WERI-Rb-1 (cell line): ENCODE measurements around the gene MKRN1.

Source experiments
- DNase-seq: peaks from one replicate; pipeline ENCODE4 v3.0.0-alpha.2; 2020
- H3K27ac ChIP-seq: fragments of 250-450 bp; sonication (Bioruptor Pico); 2 replicates; pipeline ENCODE4 v1.5.1; 2020; ENCODE audit warnings: mild to moderate bottlenecking, moderate library complexity
- H3K27me3 ChIP-seq: fragments of 250-450 bp; sonication (Bioruptor Pico); 2 replicates; pipeline ENCODE4 v1.5.1; 2021; ENCODE audit warnings: mild to moderate bottlenecking, low read depth, moderate library complexity; ENCODE audit not compliant: insufficient read depth, severe bottlenecking
- H3K36me3 ChIP-seq: fragments of 250-450 bp; sonication (Bioruptor Pico); 2 replicates; pipeline ENCODE4 v1.5.1; 2020; ENCODE audit warnings: mild to moderate bottlenecking, moderate library complexity
- H3K4me3 ChIP-seq: 2 replicates; pipeline ENCODE4 v1.5.1; 2011; ENCODE audit warnings: low read depth, mild to moderate bottlenecking, control low read depth, low read length
- H3K9me3 ChIP-seq: fragments of 250-450 bp; sonication (Bioruptor Pico); 2 replicates; pipeline ENCODE4 v1.5.1; 2021; ENCODE audit warnings: mild to moderate bottlenecking, moderate library complexity; ENCODE audit not compliant: severe bottlenecking
- CTCF ChIP-seq: IDR thresholded peaks from 2 replicates; pipeline ENCODE4 v1.5.1; 2011; ENCODE audit warnings: low read depth, mild to moderate bottlenecking, control low read depth, inconsistent platforms, low read length

Gene MKRN1

GRCh38 chr7:140451716-140452115, 27.6 kb downstream of the MKRN1 start:
- DNase-seq = no peak
- no peaks in the 10 kb centered on the region for H3K27me3 ChIP-seq
- no peaks in the 10 kb centered on the region for H3K9me3 ChIP-seq
- peaks cover 31% of the 10 kb centered on the region for H3K36me3 ChIP-seq
- H3K27ac ChIP-seq = no peak overlapping the region
- no peak overlapping the region for H3K4me3 ChIP-seq
- no peak for TF ChIP-seq CTCF

- Histone ChIP-seq H3K9me3 (no peaks in the 10 kb centered on the region), H3K27me3 (no peaks in the 10 kb centered on the region), H3K4me3 (no peak overlapping the region), H3K27ac (no peak overlapping the region), H3K36me3 (peaks cover 7% of the 10 kb centered on the region; the same call in 1 of the 2 replicates)
- TF ChIP-seq CTCF = no peak
- DNase-seq = no peak
Observed at GRCh38 chr7:140448781-140449480, 30.4 kb downstream of the MKRN1 start.

GRCh38 chr7:140447841-140448240, 31.5 kb downstream of the MKRN1 start:
- Histone ChIP-seq H3K9me3 (no peaks in the 10 kb centered on the region), H3K27me3 (no peaks in the 10 kb centered on the region), H3K4me3 (no peak overlapping the region), H3K27ac (no peak overlapping the region), H3K36me3 (0 out of 2 replicates have a peak, but pooled peaks cover 2% of the 10 kb centered on the region)
- DNase-seq = no peak
- TF ChIP-seq CTCF = no peak

GRCh38 chr7:140446467-140446866, 32.8 kb downstream of the MKRN1 start:
- H3K9me3 ChIP-seq = no peaks in the 10 kb centered on the region
- peak; percentile 21; the same call in 1 of the 2 replicates for TF ChIP-seq CTCF
- no peaks in the 10 kb centered on the region for H3K27me3 ChIP-seq
- no peak overlapping the region for H3K4me3 ChIP-seq
- H3K27ac ChIP-seq = no peak overlapping the region
- 0 out of 2 replicates have a peak, but pooled peaks cover 2% of the 10 kb centered on the region for H3K36me3 ChIP-seq
- DNase-seq = peak; percentile 12

GRCh38 chr7:140441519-140441918, 37.8 kb downstream of the MKRN1 start:
- DNase-seq = no peak
- no peak for TF ChIP-seq CTCF

GRCh38 chr7:140440593-140440992, 38.7 kb downstream of the MKRN1 start:
- Histone ChIP-seq H3K4me3 (no peak overlapping the region), H3K27me3 (no peaks in the 10 kb centered on the region), H3K36me3 (no peaks in the 10 kb centered on the region), H3K27ac (no peak overlapping the region), H3K9me3 (no peaks in the 10 kb centered on the region)
- no peak for DNase-seq
- TF ChIP-seq CTCF = no peak

More at GRCh38 chr7:140441519-140441918, 37.8 kb downstream of the MKRN1 start:
- Histone ChIP-seq H3K36me3 (no peaks in the 10 kb centered on the region), H3K27me3 (no peaks in the 10 kb centered on the region), H3K27ac (no peak overlapping the region), H3K9me3 (no peaks in the 10 kb centered on the region), H3K4me3 (no peak overlapping the region)
